K562 (cell line): ENCODE results near the gene TRNAU1AP. TPM values are rescaled to one million over a fixed set of nuclear protein-coding genes. Genes with fewer than 3 reads are reported as not detected.

Experiments
- FOXP1 ChIP-seq: sonication (generic); formaldehyde crosslinking; IDR thresholded peaks from 2 replicates; pipeline ENCODE4 v1.8.0; 2022; ENCODE audit warnings: mild to moderate bottlenecking, missing genetic modification reagents
- HCFC1 ChIP-seq: IDR thresholded peaks from 2 replicates; pipeline ENCODE4 v1.6.1; 2012; ENCODE audit warnings: low read depth, low read length, improper control_type of control experiment
- HDAC6 ChIP-seq: IDR thresholded peaks from 2 replicates; pipeline ENCODE4 v1.6.1; 2012; ENCODE audit warnings: low read depth, mild to moderate bottlenecking, control low read depth, inconsistent platforms, low read length, moderate library complexity
- KDM5B ChIP-seq: fragments of 200-600 bp; sonication (generic); IDR thresholded peaks from 2 replicates; pipeline ENCODE4 v1.6.1; 2012; ENCODE audit warnings: low read depth, mild to moderate bottlenecking, moderate library complexity, low read length, control low read depth, inconsistent platforms; ENCODE audit not compliant: insufficient replicate concordance
- MEF2D ChIP-seq: conservative IDR thresholded peaks from 2 replicates; pipeline ENCODE4 v1.6.1; 2016; ENCODE audit warnings: low read depth, missing genetic modification characterization, missing compliant biosample characterization
- MITF ChIP-seq: IDR thresholded peaks from 2 replicates; pipeline ENCODE4 v1.6.1; 2014; ENCODE audit warnings: antibody characterized with exemption
- POLR2H ChIP-seq: IDR thresholded peaks from 2 replicates; pipeline ENCODE4 v1.6.1; 2016; ENCODE audit warnings: missing genetic modification characterization, low read depth, mild to moderate bottlenecking, control low read depth, missing compliant biosample characterization, moderate library complexity
- RBFOX2 ChIP-seq: fragments of 200-400 bp; formaldehyde crosslinking; IDR thresholded peaks from 2 replicates; pipeline ENCODE4 v1.6.1; 2017; ENCODE audit warnings: low read depth, mild to moderate bottlenecking, low read length, moderate library complexity
- TBP ChIP-seq: optimal IDR thresholded peaks from 2 replicates; pipeline ENCODE3; 2011; ENCODE audit warnings: low read depth, low read length, improper control_type of control experiment
- ZNF239 ChIP-seq: fragments of 250-450 bp; sonication (Bioruptor Pico); IDR thresholded peaks from 2 replicates; pipeline ENCODE4 v1.4.0; 2020; ENCODE audit warnings: mild to moderate bottlenecking
- ZNF551 ChIP-seq: fragments of 250-450 bp; sonication (Bioruptor Pico); IDR thresholded peaks from 2 replicates; pipeline ENCODE4 v1.5.0; 2021; ENCODE audit warnings: mild to moderate bottlenecking, moderate library complexity
- ZNF75A ChIP-seq: fragments of 450-650 bp; formaldehyde crosslinking; IDR thresholded peaks from 2 replicates; pipeline ENCODE4 v1.4.0; 2020; ENCODE audit warnings: mild to moderate bottlenecking
- polyA plus RNA-seq, 8 experiments: library from polyadenylated mRNA; depleted of rRNA in 4 of 8; stranded (reverse) in 5 of 8; unstranded in 3 of 8; fragments of >200 nt; fragmentation: Nextera tagmentation in 2 of 8; fragmentation: Illumina TruSeq in 1 of 8; extraction: Ambion mirVana in 2 of 8; extraction: Trizol in 1 of 8; gene quantifications; 2 replicates each; pipeline versions ENCODE4 v1.2.1 to v1.2.3, GENCODE V29; 2011 to 2014; ENCODE audit warnings: inconsistent platforms in 1 of 8, missing spikeins in 1 of 8
- total RNA-seq, 7 experiments: library from RNA; depleted of rRNA in 6 of 7; stranded (reverse); fragments of >200 nt in 6 of 7; fragmentation: Illumina TruSeq in 2 of 7; extraction: Trizol in 2 of 7; gene quantifications; 2 replicates each; pipeline versions ENCODE4 v1.2.1 to v1.2.3, GENCODE V29; 2011 to 2021; ENCODE audit warnings: low replicate concordance in 1 of 7
- TF ChIP-seq, protein P1 (sequence below): sonication (generic); formaldehyde crosslinking; IDR thresholded peaks from 2 replicates; pipeline ENCODE4 v1.8.0; 2022; ENCODE audit warnings: mild to moderate bottlenecking, missing genetic modification reagents
- TF ChIP-seq, protein P2 (sequence below): sonication (generic); formaldehyde crosslinking; IDR thresholded peaks from 2 replicates; pipeline ENCODE4 v1.8.0; 2022; ENCODE audit warnings: mild to moderate bottlenecking, missing genetic modification reagents
- TF ChIP-seq, protein P3 (sequence below), 2 experiments: IDR thresholded peaks; 2 replicates each; pipeline ENCODE4 v1.6.1; 2011; ENCODE audit warnings: borderline replicate concordance in 1 of 2, control low read depth in 1 of 2, low read depth in 1 of 2, low read length in 1 of 2, mild to moderate bottlenecking in 1 of 2, mixed read lengths in 1 of 2, moderate library complexity in 1 of 2; ENCODE audit not compliant: insufficient read depth in 1 of 2, insufficient read length in 1 of 2, poor library complexity in 1 of 2, severe bottlenecking in 1 of 2; ENCODE audit errors: extremely low read depth in 1 of 2

The TRNAU1AP gene
- total and polyA plus RNA-seq, 9 of the 15 experiments (the other 6 are each of a cell fraction or from before 2014, with no cell fraction given), result 34.9 to 110 (median 46.3) TPM

- TF ChIP-seq POLR2H (tag), result peak; percentile 60
- 0 out of 2 replicates have a peak, but pooled peaks have one; percentile 0 for TF ChIP-seq RBFOX2
- TF ChIP-seq KDM5B, result no peak
- no peak for TF ChIP-seq MITF
- TF ChIP-seq HCFC1, result no peak
- 0 out of 2 replicates have a peak, but pooled peaks have one; percentile 44 for TF ChIP-seq FOXP1 (CRISPR knock-in tag)
- TF ChIP-seq, protein P1, sequence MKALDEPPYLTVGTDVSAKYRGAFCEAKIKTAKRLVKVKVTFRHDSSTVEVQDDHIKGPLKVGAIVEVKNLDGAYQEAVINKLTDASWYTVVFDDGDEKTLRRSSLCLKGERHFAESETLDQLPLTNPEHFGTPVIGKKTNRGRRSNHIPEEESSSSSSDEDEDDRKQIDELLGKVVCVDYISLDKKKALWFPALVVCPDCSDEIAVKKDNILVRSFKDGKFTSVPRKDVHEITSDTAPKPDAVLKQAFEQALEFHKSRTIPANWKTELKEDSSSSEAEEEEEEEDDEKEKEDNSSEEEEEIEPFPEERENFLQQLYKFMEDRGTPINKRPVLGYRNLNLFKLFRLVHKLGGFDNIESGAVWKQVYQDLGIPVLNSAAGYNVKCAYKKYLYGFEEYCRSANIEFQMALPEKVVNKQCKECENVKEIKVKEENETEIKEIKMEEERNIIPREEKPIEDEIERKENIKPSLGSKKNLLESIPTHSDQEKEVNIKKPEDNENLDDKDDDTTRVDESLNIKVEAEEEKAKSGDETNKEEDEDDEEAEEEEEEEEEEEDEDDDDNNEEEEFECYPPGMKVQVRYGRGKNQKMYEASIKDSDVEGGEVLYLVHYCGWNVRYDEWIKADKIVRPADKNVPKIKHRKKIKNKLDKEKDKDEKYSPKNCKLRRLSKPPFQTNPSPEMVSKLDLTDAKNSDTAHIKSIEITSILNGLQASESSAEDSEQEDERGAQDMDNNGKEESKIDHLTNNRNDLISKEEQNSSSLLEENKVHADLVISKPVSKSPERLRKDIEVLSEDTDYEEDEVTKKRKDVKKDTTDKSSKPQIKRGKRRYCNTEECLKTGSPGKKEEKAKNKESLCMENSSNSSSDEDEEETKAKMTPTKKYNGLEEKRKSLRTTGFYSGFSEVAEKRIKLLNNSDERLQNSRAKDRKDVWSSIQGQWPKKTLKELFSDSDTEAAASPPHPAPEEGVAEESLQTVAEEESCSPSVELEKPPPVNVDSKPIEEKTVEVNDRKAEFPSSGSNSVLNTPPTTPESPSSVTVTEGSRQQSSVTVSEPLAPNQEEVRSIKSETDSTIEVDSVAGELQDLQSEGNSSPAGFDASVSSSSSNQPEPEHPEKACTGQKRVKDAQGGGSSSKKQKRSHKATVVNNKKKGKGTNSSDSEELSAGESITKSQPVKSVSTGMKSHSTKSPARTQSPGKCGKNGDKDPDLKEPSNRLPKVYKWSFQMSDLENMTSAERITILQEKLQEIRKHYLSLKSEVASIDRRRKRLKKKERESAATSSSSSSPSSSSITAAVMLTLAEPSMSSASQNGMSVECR, result 0 out of 2 replicates have a peak, but pooled peaks have one; percentile 4
- TF ChIP-seq ZNF239 (CRISPR knock-in tag), result no peak
- TF ChIP-seq MEF2D, result no peak
- TF ChIP-seq TBP, result no peak
- TF ChIP-seq ZNF551, result 0 out of 2 replicates have a peak, but pooled peaks have one; percentile 6
- TF ChIP-seq, protein P2, sequence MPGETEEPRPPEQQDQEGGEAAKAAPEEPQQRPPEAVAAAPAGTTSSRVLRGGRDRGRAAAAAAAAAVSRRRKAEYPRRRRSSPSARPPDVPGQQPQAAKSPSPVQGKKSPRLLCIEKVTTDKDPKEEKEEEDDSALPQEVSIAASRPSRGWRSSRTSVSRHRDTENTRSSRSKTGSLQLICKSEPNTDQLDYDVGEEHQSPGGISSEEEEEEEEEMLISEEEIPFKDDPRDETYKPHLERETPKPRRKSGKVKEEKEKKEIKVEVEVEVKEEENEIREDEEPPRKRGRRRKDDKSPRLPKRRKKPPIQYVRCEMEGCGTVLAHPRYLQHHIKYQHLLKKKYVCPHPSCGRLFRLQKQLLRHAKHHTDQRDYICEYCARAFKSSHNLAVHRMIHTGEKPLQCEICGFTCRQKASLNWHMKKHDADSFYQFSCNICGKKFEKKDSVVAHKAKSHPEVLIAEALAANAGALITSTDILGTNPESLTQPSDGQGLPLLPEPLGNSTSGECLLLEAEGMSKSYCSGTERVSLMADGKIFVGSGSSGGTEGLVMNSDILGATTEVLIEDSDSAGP (CRISPR knock-in tag), result no peak
- no peak for TF ChIP-seq ZNF75A (CRISPR knock-in tag)
- TF ChIP-seq HDAC6, result no peak
- TF ChIP-seq, protein P3, sequence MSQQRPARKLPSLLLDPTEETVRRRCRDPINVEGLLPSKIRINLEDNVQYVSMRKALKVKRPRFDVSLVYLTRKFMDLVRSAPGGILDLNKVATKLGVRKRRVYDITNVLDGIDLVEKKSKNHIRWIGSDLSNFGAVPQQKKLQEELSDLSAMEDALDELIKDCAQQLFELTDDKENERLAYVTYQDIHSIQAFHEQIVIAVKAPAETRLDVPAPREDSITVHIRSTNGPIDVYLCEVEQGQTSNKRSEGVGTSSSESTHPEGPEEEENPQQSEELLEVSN (IDR thresholded peaks at IDR 0.05; ENCODE audit: borderline replicate concordance in 1 of 2, extremely low read depth in 1 of 2, insufficient read depth in 1 of 2, insufficient read length in 1 of 2, low read depth in 1 of 2, low read length in 1 of 2, poor library complexity in 1 of 2, severe bottlenecking in 1 of 2), result no peak
Measured at GRCh38 chr1:28512058-28512611, 40.8 kb upstream of the TRNAU1AP start (continued).
